ENCODE measurements around the gene CCL5.

Gene CCL5

GRCh38 chr17:35870906-35871819 is 9.0 kb downstream of the CCL5 start:
- peaks cover 2% of the 10 kb centered on the region for H3K4me1 ChIP-seq (ENCODE audit: insufficient read depth, poor library complexity, severe bottlenecking)
- TF ChIP-seq CTCF (IDR thresholded peaks at IDR 0.05; ENCODE audit: poor library complexity, severe bottlenecking), result no peak
- H3K4me3 ChIP-seq (ENCODE audit: severe bottlenecking), result no peak overlapping the region
- ATAC-seq (ENCODE audit: low read depth) (no peak), DNase-seq (ENCODE audit: low spot score) (no peak)
- H3K9me3 ChIP-seq (ENCODE audit: severe bottlenecking), result no peaks in the 10 kb centered on the region
- H3K27ac ChIP-seq (ENCODE audit: poor library complexity, severe bottlenecking), result no peak overlapping the region
- H3K27me3 ChIP-seq (ENCODE audit: insufficient read depth, poor library complexity, severe bottlenecking), result no peaks in the 10 kb centered on the region
- H3K36me3 ChIP-seq (ENCODE audit: low read depth), result no peaks in the 10 kb centered on the region

- ATAC-seq (ENCODE audit: low read depth), result no peak
- Histone ChIP-seq H3K36me3 (ENCODE audit: low read depth) (no peaks in the 10 kb centered on the region), H3K27ac (ENCODE audit: poor library complexity, severe bottlenecking) (no peak within 1 kb of the TSS)
Observed at GRCh38 chr17:35868737-35869136, 11.4 kb downstream of the CCL5 start, which contains the start of gene HEATR9. TSS of gene HEATR9 (minus strand) at chr17:35868891. CDS start at chr17:35868742, 149 bp downstream.

GRCh38 chr17:35867574-35867973 is 12.6 kb downstream of the CCL5 start:
- Histone ChIP-seq H3K9me3 (ENCODE audit: severe bottlenecking) (no peaks in the 10 kb centered on the region), H3K36me3 (ENCODE audit: low read depth) (no peaks in the 10 kb centered on the region), H3K27me3 (ENCODE audit: insufficient read depth, poor library complexity, severe bottlenecking) (no peaks in the 10 kb centered on the region), H3K4me1 (ENCODE audit: insufficient read depth, poor library complexity, severe bottlenecking) (peaks cover 2% of the 10 kb centered on the region), H3K27ac (ENCODE audit: poor library complexity, severe bottlenecking) (no peak overlapping the region), H3K4me3 (ENCODE audit: severe bottlenecking) (no peak overlapping the region)
- no peak for TF ChIP-seq CTCF (IDR thresholded peaks at IDR 0.05; ENCODE audit: poor library complexity, severe bottlenecking)
- ATAC-seq (ENCODE audit: low read depth) (no peak), DNase-seq (ENCODE audit: low spot score) (no peak)

More at GRCh38 chr17:35868737-35869136, 11.4 kb downstream of the CCL5 start, which contains the start of gene HEATR9:
- Histone ChIP-seq H3K27me3 (ENCODE audit: insufficient read depth, poor library complexity, severe bottlenecking) (no peaks in the 10 kb centered on the region), H3K9me3 (ENCODE audit: severe bottlenecking) (no peaks in the 10 kb centered on the region), H3K4me3 (ENCODE audit: severe bottlenecking) (no peak within 1 kb of the TSS), H3K4me1 (ENCODE audit: insufficient read depth, poor library complexity, severe bottlenecking) (peaks cover 2% of the 10 kb centered on the region)
- no peak for TF ChIP-seq CTCF (IDR thresholded peaks at IDR 0.05; ENCODE audit: poor library complexity, severe bottlenecking)
- no peak for DNase-seq (ENCODE audit: low spot score)

- DNase-seq (ENCODE audit: low spot score) (no peak), ATAC-seq (ENCODE audit: low read depth) (0 out of 3 replicates have a peak, but pooled peaks have one; percentile 35)
- Histone ChIP-seq H3K27me3 (ENCODE audit: insufficient read depth, poor library complexity, severe bottlenecking) (no peaks in the 10 kb centered on the region), H3K27ac (ENCODE audit: poor library complexity, severe bottlenecking) (no peak overlapping the region), H3K36me3 (ENCODE audit: low read depth) (no peaks in the 10 kb centered on the region), H3K4me3 (ENCODE audit: severe bottlenecking) (no peak overlapping the region), H3K4me1 (ENCODE audit: insufficient read depth, poor library complexity, severe bottlenecking) (peaks cover 2% of the 10 kb centered on the region), H3K9me3 (ENCODE audit: severe bottlenecking) (no peaks in the 10 kb centered on the region)
- no peak for TF ChIP-seq CTCF (IDR thresholded peaks at IDR 0.05; ENCODE audit: poor library complexity, severe bottlenecking)
Observed at GRCh38 chr17:35866341-35866950, 13.7 kb downstream of the CCL5 start.

Data from RWPE2 (cell line).